RWPE2 (cell line): Measurements from ENCODE around the gene ELP4.

ENCODE experiments used
- ATAC-seq: fragments of 200-7000 bp; cut with Tn5 transposase; 3 replicates; pipeline ENCODE4 v1.9.1; 2021; ENCODE audit warnings: low read depth
- DNase-seq: peaks from one replicate; pipeline ENCODE4 v3.0.0-alpha.2; 2020; ENCODE audit warnings: low spot score
- H3K27ac ChIP-seq: fragments of 450-650 bp; 2 replicates; pipeline ENCODE4 v1.5.1; 2017; ENCODE audit warnings: mild to moderate bottlenecking; ENCODE audit not compliant: poor library complexity, severe bottlenecking
- H3K27me3 ChIP-seq: fragments of 250-450 bp; sonication (Bioruptor Pico); 2 replicates; pipeline ENCODE4 v1.5.1; 2021; ENCODE audit warnings: mild to moderate bottlenecking, moderate library complexity; ENCODE audit not compliant: insufficient read depth, poor library complexity, severe bottlenecking
- H3K36me3 ChIP-seq: fragments of 250-450 bp; sonication (Bioruptor Pico); 2 replicates; pipeline ENCODE4 v1.5.1; 2020; ENCODE audit warnings: low read depth, mild to moderate bottlenecking, moderate library complexity
- H3K4me1 ChIP-seq: fragments of 250-450 bp; sonication (Bioruptor Pico); 2 replicates; pipeline ENCODE4 v1.5.1; 2021; ENCODE audit warnings: mild to moderate bottlenecking, moderate library complexity; ENCODE audit not compliant: insufficient read depth, poor library complexity, severe bottlenecking
- H3K4me3 ChIP-seq: fragments of 250-450 bp; sonication (Bioruptor Pico); 2 replicates; pipeline ENCODE4 v1.5.1; 2021; ENCODE audit warnings: mild to moderate bottlenecking, moderate library complexity; ENCODE audit not compliant: severe bottlenecking
- H3K9me3 ChIP-seq: fragments of 250-450 bp; sonication (Bioruptor Pico); 2 replicates; pipeline ENCODE4 v1.5.1; 2021; ENCODE audit warnings: mild to moderate bottlenecking, moderate library complexity; ENCODE audit not compliant: severe bottlenecking
- TF ChIP-seq, protein P1 (sequence below): fragments of 450-650 bp; IDR thresholded peaks from one replicate; pipeline ENCODE4 v1.5.1; 2017; ENCODE audit warnings: mild to moderate bottlenecking, moderate library complexity; ENCODE audit not compliant: poor library complexity, severe bottlenecking

The ELP4 gene

DNA sequence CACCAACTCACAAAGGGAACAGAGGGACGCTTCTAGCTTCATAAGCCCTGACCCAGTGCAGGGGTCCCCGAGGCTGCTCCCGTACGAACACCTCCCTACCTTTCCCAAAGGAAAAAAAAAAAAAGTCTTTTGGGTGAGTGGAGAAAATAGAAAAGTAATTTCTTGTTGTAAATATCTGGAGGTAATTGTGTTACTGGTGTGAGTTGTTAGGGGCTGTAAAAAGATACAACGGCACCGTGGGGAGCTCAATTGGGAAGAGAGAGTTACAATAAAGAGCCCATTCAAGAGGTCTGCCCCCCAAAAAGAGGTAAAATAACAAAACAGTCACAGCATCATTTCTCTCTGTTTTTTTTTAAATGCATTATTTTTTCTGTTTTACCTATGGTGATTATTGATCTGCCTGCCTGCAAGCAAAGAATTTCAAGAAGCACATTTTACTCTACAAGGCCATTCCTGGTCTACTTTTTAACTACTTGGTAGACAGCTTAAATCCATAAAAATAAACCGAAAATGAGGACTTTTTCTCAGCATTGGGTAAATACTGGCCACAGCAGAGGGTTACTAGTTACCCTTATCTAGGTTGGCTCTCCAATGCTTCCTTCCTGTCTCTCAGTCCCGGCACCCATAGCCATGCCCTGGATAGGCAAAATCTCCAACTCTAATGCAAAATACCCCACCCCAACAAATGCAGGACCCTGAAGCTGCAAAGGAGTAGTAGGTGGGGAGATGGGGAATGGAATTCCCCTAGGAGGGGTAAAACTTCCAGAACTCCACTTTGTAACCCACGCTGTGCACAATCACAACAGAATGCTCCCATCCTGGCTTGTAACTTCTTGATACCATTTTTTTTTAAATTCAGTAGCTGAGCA is 298.5 kb downstream of the ELP4 start:
- ATAC-seq: no peak
- no peaks in the 10 kb centered on the region for H3K9me3 ChIP-seq
- no peaks in the 10 kb centered on the region for H3K4me1 ChIP-seq
- DNase-seq: no peak
- H3K27me3 ChIP-seq: peaks cover 99% of the 10 kb centered on the region
- TF ChIP-seq, protein P1, sequence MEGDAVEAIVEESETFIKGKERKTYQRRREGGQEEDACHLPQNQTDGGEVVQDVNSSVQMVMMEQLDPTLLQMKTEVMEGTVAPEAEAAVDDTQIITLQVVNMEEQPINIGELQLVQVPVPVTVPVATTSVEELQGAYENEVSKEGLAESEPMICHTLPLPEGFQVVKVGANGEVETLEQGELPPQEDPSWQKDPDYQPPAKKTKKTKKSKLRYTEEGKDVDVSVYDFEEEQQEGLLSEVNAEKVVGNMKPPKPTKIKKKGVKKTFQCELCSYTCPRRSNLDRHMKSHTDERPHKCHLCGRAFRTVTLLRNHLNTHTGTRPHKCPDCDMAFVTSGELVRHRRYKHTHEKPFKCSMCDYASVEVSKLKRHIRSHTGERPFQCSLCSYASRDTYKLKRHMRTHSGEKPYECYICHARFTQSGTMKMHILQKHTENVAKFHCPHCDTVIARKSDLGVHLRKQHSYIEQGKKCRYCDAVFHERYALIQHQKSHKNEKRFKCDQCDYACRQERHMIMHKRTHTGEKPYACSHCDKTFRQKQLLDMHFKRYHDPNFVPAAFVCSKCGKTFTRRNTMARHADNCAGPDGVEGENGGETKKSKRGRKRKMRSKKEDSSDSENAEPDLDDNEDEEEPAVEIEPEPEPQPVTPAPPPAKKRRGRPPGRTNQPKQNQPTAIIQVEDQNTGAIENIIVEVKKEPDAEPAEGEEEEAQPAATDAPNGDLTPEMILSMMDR: no peak
- H3K4me3 ChIP-seq: no peak overlapping the region
- no peak overlapping the region for H3K27ac ChIP-seq
- no peaks in the 10 kb centered on the region for H3K36me3 ChIP-seq

DNA sequence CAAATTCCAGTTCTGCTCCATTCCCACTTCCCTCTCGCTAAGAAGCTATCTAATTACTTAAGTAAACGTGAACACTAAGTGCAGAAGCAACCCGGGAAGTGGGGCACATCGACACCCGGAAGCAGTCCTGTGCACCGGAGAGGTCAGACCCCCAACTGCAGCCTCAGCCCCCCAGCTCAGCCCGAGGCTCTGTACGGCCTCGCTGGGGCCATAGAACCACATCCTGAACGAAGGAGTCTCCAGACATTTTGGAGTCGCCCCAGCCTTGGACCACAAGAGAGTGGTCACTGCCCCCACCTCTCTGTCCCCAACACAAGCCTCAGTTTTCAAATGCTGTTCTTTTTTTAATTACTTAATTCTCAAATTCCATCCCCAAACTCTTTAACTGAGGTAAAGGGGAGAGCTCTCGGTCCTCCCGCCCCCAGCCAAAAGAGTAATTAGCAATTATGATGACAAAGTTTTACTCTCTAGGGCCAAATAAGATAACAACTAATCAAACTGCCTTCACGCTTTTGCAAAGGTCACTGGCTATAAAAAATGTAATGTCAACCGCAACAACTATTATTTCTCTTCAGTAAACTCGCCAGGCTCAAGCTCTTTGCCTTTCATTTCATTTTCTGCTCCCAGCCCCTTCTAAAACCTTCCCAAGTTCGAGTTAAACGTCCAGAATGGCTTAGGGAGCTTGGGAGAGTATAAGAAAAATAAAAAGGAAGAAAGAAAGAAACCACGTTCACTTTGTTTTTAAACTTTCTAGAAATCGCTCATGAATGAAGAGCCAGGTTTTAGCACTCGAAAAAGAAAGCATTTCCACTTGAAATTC is 299.4 kb downstream of the ELP4 start:
- H3K27me3 ChIP-seq: peaks cover 99% of the 10 kb centered on the region
- DNase-seq (no peak), ATAC-seq (no peak)
- H3K4me1 ChIP-seq: no peaks in the 10 kb centered on the region
- TF ChIP-seq, protein P1: no peak
- H3K27ac ChIP-seq: no peak overlapping the region
- no peak overlapping the region for H3K4me3 ChIP-seq
- H3K9me3 ChIP-seq: no peaks in the 10 kb centered on the region
- H3K36me3 ChIP-seq: no peaks in the 10 kb centered on the region

DNA sequence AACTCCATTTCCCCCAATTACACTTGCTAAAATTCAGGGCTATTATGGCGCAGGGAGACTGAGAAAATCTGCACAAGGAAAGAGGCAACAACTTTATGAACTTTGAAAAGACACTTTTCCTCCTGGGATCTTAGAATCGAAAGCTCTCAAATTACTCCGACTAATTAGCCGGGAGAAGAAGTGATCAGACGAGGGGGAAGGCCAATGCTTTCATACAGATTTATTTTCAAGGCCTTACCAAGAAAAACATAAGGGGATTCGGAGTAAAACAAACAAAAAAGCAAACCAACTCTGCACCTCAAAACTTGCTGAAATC is 299.9 kb downstream of the ELP4 start:
- Histone ChIP-seq H3K4me3 (no peak overlapping the region), H3K27me3 (peaks cover 99% of the 10 kb centered on the region), H3K9me3 (no peaks in the 10 kb centered on the region), H3K36me3 (no peaks in the 10 kb centered on the region), H3K27ac (no peak overlapping the region), H3K4me1 (no peaks in the 10 kb centered on the region)
- DNase-seq (no peak), ATAC-seq (no peak)
- TF ChIP-seq, protein P1: no peak

DNA sequence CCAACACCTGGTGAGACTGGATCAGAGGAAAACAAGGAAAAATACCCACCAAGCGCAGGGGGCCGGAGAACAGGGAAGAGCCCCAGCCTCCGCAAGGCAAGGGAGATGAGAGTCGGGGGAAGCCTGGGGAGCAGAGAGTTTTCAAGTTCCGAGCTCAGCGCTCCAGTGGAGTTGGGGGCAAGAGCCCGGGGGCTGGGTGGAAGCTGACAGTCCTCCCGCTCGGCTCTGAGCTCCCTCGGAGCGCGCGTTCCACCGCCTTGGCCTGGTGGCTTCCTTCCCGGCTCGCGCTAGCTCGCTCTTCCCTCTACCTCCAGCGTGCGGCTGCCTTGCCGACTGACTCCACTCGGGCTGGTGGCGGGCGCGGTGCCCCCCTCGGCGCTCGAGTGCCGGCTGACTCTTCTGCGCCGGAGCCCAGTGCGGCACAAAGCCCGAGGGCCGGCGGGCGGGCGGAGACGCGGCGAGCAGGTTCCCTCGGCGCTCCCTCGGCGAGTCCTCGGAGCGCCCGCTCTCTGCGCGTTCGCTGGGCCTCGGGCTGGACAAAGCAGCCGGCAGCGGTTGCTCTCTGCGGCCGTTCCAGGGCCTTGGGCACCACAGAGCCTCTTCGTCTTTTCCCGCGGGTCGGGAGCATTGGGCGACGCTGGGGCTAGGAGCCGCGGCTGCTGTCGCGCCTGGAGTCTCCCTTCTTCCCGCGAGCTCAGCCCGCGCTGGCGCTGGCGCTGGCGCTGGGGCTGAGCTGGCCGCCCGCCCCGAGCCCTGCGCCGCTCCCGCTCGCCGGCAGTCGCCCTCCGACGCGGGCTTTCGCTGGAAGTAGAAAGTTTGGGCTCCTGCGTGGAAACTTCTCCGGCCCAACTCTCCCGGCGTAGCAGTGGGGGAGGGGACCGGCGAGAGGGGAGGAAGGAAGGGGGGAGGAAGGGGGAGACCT is 300.6 kb downstream of the ELP4 start:
- peaks cover 99% of the 10 kb centered on the region for H3K27me3 ChIP-seq
- H3K4me3 ChIP-seq: peak overlapping the region; percentile 17
- no peak overlapping the region for H3K27ac ChIP-seq
- H3K36me3 ChIP-seq: no peaks in the 10 kb centered on the region
- peak; percentile 57 for ATAC-seq
- no peak for DNase-seq
- TF ChIP-seq, protein P1: no peak
- no peaks in the 10 kb centered on the region for H3K4me1 ChIP-seq
- H3K9me3 ChIP-seq: no peaks in the 10 kb centered on the region
